Stimulated activated naive B cell treated with anti-CD40 and anti-IgM and Interleukin-4, amounts not matched to agents 10 μg/mL and 1 μg/mL and 100 μg/mL, for 72 hours (primary cell): ENCODE results near the gene TTLL11.
"Not testable (repeated sequence)": the region's sequence is repeated elsewhere in the genome, so short reads cannot be mapped to it uniquely, and the experiment has no call there.

Experiments used
- ATAC-seq, 2 donors: fragments of 150-1000 bp; cut with Tn5 transposase; replicated peaks; 2 replicates each; pipeline ENCODE4 v1.10.0; 2021; ENCODE audit warnings: moderate library complexity in 1 of 2
- DNase-seq: peaks from one replicate; pipeline ENCODE4 v3.0.0; 2021
- H3K27ac Mint-ChIP-seq: one replicate; pipeline ENCODE4 v1.8.0; 2022; ENCODE audit warnings: mild to moderate bottlenecking, mixed read lengths
- H3K27me3 Mint-ChIP-seq, 2 donors: one replicate each; pipeline ENCODE4 v1.8.0; 2022; ENCODE audit warnings: mixed read lengths in 2 of 2
- H3K36me3 Mint-ChIP-seq, 2 donors: one replicate each; pipeline ENCODE4 v1.8.0; 2022; ENCODE audit warnings: mixed read lengths in 2 of 2, mild to moderate bottlenecking in 1 of 2
- H3K4me1 Mint-ChIP-seq, 2 donors: one replicate each; pipeline ENCODE4 v1.8.0; 2022; ENCODE audit warnings: mixed read lengths in 2 of 2, mild to moderate bottlenecking in 1 of 2
- H3K4me3 Mint-ChIP-seq, 2 donors: one replicate each; pipeline ENCODE4 v1.8.0; 2022; ENCODE audit warnings: mild to moderate bottlenecking in 2 of 2, mixed read lengths in 2 of 2, moderate library complexity in 1 of 2
- H3K9me3 Mint-ChIP-seq, 2 donors: one replicate each; pipeline ENCODE4 v1.8.0; 2022; ENCODE audit warnings: mixed read lengths in 2 of 2, mild to moderate bottlenecking in 1 of 2

Gene TTLL11

GRCh38 chr9:121902461-121903135 is 190.5 kb downstream of the TTLL11 start:
- H3K4me1 Mint-ChIP-seq, result peaks cover 5% of the 10 kb centered on the region in 2 donors
- peaks cover 8 to 11% of the 10 kb centered on the region in 2 donors for H3K9me3 Mint-ChIP-seq
- ATAC-seq, result peak; percentile 41 to 73
- no peak overlapping the region for H3K27ac Mint-ChIP-seq
- no peak overlapping the region for H3K4me3 Mint-ChIP-seq
- no peaks in the 10 kb centered on the region for H3K27me3 Mint-ChIP-seq
- H3K36me3 Mint-ChIP-seq, result peaks cover 3 to 7% of the 10 kb centered on the region in 2 donors
- DNase-seq, result no peak

GRCh38 chr9:121901616-121902015 is 191.5 kb downstream of the TTLL11 start:
- no peak for ATAC-seq
- Mint-ChIP-seq H3K27ac (no peak overlapping the region), H3K4me3 (no peak overlapping the region), H3K9me3 (peaks cover 8 to 11% of the 10 kb centered on the region in 2 donors), H3K36me3 (peaks cover 3 to 7% of the 10 kb centered on the region in 2 donors), H3K27me3 (no peaks in the 10 kb centered on the region), H3K4me1 (peaks cover 5% of the 10 kb centered on the region in 2 donors)
- no peak for DNase-seq

- H3K36me3 Mint-ChIP-seq, result peaks cover 3 to 7% of the 10 kb centered on the region in 2 donors
- DNase-seq (no peak), ATAC-seq (no peak)
- no peak overlapping the region for H3K27ac Mint-ChIP-seq
- H3K4me1 Mint-ChIP-seq, result peaks cover 5% of the 10 kb centered on the region in 2 donors
- no peak overlapping the region for H3K4me3 Mint-ChIP-seq
- peaks cover 8 to 11% of the 10 kb centered on the region in 2 donors for H3K9me3 Mint-ChIP-seq
- H3K27me3 Mint-ChIP-seq, result no peaks in the 10 kb centered on the region
Measured at GRCh38 chr9:121900163-121900562, 192.9 kb downstream of the TTLL11 start.

GRCh38 chr9:121898856-121899255 is 194.3 kb downstream of the TTLL11 start:
- H3K27me3 Mint-ChIP-seq, result no peaks in the 10 kb centered on the region
- DNase-seq, result no peak
- H3K27ac Mint-ChIP-seq, result no peak overlapping the region
- peaks cover 3 to 7% of the 10 kb centered on the region in 2 donors for H3K36me3 Mint-ChIP-seq
- H3K4me1 Mint-ChIP-seq, result peaks cover 5% of the 10 kb centered on the region in 2 donors
- H3K9me3 Mint-ChIP-seq, result peaks cover 9 to 11% of the 10 kb centered on the region in 2 donors
- no peak for ATAC-seq
- H3K4me3 Mint-ChIP-seq, result no peak overlapping the region

GRCh38 chr9:121897140-121897539 is 196.0 kb downstream of the TTLL11 start:
- no peak for DNase-seq
- H3K27me3 Mint-ChIP-seq, result no peaks in the 10 kb centered on the region
- peaks cover 9 to 11% of the 10 kb centered on the region in 2 donors for H3K9me3 Mint-ChIP-seq
- no peak overlapping the region for H3K27ac Mint-ChIP-seq
- ATAC-seq, result no peak
- H3K4me3 Mint-ChIP-seq, result no peak overlapping the region
- no peaks in the 10 kb centered on the region for H3K4me1 Mint-ChIP-seq
- H3K36me3 Mint-ChIP-seq, result peaks cover 3 to 7% of the 10 kb centered on the region in 2 donors

GRCh38 chr9:121896545-121896943 is 196.6 kb downstream of the TTLL11 start:
- DNase-seq (no peak), ATAC-seq (no peak)
- Mint-ChIP-seq H3K4me3 (no peak overlapping the region), H3K27me3 (no peaks in the 10 kb centered on the region), H3K9me3 (peaks cover 7 to 11% of the 10 kb centered on the region in 2 donors), H3K4me1 (no peaks in the 10 kb centered on the region), H3K27ac (peak overlapping the region; percentile 5), H3K36me3 (peaks cover 3 to 7% of the 10 kb centered on the region in 2 donors)

GRCh38 chr9:121895818-121896544 is 197.1 kb downstream of the TTLL11 start:
- no peak for DNase-seq

GRCh38 chr9:121895358-121895757 is 197.8 kb downstream of the TTLL11 start:
- Mint-ChIP-seq H3K27ac (no peak overlapping the region), H3K36me3 (peaks cover 3% of the 10 kb centered on the region in 2 donors), H3K9me3 (peaks cover 5 to 8% of the 10 kb centered on the region in 2 donors), H3K4me3 (no peak overlapping the region), H3K27me3 (no peaks in the 10 kb centered on the region), H3K4me1 (no peaks in the 10 kb centered on the region)
- no peak for DNase-seq
- ATAC-seq, result no peak

More at GRCh38 chr9:121895818-121896544, 197.1 kb downstream of the TTLL11 start:
- H3K4me1 Mint-ChIP-seq, result no peaks in the 10 kb centered on the region
- H3K9me3 Mint-ChIP-seq, result peaks cover 7 to 11% of the 10 kb centered on the region in 2 donors
- peaks cover 3 to 7% of the 10 kb centered on the region in 2 donors for H3K36me3 Mint-ChIP-seq
- no peak for ATAC-seq
- peak overlapping the region; percentile 5 for H3K27ac Mint-ChIP-seq
- no peak overlapping the region for H3K4me3 Mint-ChIP-seq
- no peaks in the 10 kb centered on the region for H3K27me3 Mint-ChIP-seq

- H3K4me3 Mint-ChIP-seq, ATAC-seq, H3K4me1 Mint-ChIP-seq, H3K27ac Mint-ChIP-seq, H3K36me3 Mint-ChIP-seq, H3K9me3 Mint-ChIP-seq, H3K27me3 Mint-ChIP-seq, DNase-seq: not testable (repeated sequence)
Measured at GRCh38 chr9:121894380-121894779, 198.7 kb downstream of the TTLL11 start.

- Mint-ChIP-seq H3K27me3 (no peaks in the 10 kb centered on the region), H3K36me3 (no peaks in the 10 kb centered on the region), H3K9me3 (peaks cover 0 to 1% of the 10 kb centered on the region in 2 donors), H3K4me1 (no peaks in the 10 kb centered on the region), H3K27ac (no peak overlapping the region), H3K4me3 (no peak overlapping the region)
- DNase-seq (no peak), ATAC-seq (no peak)
Measured at GRCh38 chr9:121893786-121894185, 199.3 kb downstream of the TTLL11 start.

GRCh38 chr9:121892706-121893105 is 200.4 kb downstream of the TTLL11 start:
- H3K36me3 Mint-ChIP-seq, result no peaks in the 10 kb centered on the region
- H3K27ac Mint-ChIP-seq, result no peak overlapping the region
- no peaks in the 10 kb centered on the region for H3K4me1 Mint-ChIP-seq
- no peak overlapping the region for H3K4me3 Mint-ChIP-seq
- DNase-seq (no peak), ATAC-seq (no peak)
- H3K9me3 Mint-ChIP-seq, result peaks cover 0 to 1% of the 10 kb centered on the region in 2 donors
- H3K27me3 Mint-ChIP-seq, result no peaks in the 10 kb centered on the region

GRCh38 chr9:121890746-121891145 is 202.4 kb downstream of the TTLL11 start:
- Mint-ChIP-seq H3K27ac (no peak overlapping the region), H3K27me3 (peaks cover 0 to 1% of the 10 kb centered on the region in 2 donors), H3K36me3 (no peaks in the 10 kb centered on the region), H3K4me1 (no peaks in the 10 kb centered on the region), H3K9me3 (peaks cover 0 to 1% of the 10 kb centered on the region in 2 donors), H3K4me3 (no peak overlapping the region)
- no peak for DNase-seq
- ATAC-seq, result no peak

GRCh38 chr9:121889990-121890563 is 203.0 kb downstream of the TTLL11 start:
- Mint-ChIP-seq H3K27ac (no peak overlapping the region), H3K36me3 (no peaks in the 10 kb centered on the region), H3K9me3 (peaks cover 0 to 1% of the 10 kb centered on the region in 2 donors), H3K27me3 (peaks cover 0 to 6% of the 10 kb centered on the region in 2 donors), H3K4me3 (no peak overlapping the region), H3K4me1 (peaks cover 0 to 3% of the 10 kb centered on the region in 2 donors)
- DNase-seq (no peak), ATAC-seq (no peak)

GRCh38 chr9:121888438-121888775 is 204.7 kb downstream of the TTLL11 start:
- no peak for DNase-seq
- H3K36me3 Mint-ChIP-seq, result no peaks in the 10 kb centered on the region
- peaks cover 0 to 6% of the 10 kb centered on the region in 2 donors for H3K4me1 Mint-ChIP-seq
- no peak for ATAC-seq
- no peaks in the 10 kb centered on the region for H3K9me3 Mint-ChIP-seq
- peaks cover 3 to 6% of the 10 kb centered on the region in 2 donors for H3K27me3 Mint-ChIP-seq
- no peak overlapping the region for H3K4me3 Mint-ChIP-seq
- H3K27ac Mint-ChIP-seq, result no peak overlapping the region
